ENCODE measurements around the gene FAM200C.

DNA sequence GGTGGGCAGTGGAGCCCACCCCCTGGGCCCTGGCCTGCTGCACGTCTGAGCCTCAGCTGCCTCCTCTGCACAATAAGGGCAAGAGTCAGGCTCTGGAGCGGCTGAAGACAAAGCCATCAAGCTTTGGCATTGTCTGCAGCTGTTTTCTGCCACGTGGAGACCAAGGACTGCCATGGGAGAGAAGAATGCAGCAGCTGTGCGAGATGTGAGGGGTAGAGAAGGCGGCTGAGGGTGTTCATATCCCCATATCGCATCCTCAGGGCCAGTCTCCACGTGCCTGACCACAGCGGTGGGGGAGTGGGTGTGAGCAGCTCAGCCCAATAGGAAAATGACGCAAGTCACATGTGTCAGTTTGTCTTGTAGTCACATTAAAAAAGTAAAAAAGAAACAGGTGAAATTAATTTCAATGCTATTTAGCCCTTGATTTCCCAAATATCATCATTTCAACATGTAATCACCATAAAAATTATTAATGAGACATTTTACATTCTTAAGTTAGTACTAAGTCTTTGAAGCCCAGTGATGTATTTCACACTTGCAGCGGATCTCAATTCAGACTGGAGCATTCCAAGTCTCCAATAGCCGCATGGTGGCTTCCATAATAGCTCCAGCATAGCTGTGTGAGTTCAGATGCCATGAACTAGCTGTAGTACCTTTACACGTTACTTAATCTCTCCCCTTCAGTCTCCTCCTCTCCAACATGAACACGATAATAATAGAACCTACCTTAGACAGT, 36.0 kb downstream of the FAM200C start:
- TF ChIP-seq, protein P1, sequence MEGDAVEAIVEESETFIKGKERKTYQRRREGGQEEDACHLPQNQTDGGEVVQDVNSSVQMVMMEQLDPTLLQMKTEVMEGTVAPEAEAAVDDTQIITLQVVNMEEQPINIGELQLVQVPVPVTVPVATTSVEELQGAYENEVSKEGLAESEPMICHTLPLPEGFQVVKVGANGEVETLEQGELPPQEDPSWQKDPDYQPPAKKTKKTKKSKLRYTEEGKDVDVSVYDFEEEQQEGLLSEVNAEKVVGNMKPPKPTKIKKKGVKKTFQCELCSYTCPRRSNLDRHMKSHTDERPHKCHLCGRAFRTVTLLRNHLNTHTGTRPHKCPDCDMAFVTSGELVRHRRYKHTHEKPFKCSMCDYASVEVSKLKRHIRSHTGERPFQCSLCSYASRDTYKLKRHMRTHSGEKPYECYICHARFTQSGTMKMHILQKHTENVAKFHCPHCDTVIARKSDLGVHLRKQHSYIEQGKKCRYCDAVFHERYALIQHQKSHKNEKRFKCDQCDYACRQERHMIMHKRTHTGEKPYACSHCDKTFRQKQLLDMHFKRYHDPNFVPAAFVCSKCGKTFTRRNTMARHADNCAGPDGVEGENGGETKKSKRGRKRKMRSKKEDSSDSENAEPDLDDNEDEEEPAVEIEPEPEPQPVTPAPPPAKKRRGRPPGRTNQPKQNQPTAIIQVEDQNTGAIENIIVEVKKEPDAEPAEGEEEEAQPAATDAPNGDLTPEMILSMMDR (IDR thresholded peaks at IDR 0.05) = no peak
- TF ChIP-seq POLR2A (IDR thresholded peaks at IDR 0.05) (no peak), EP300 (IDR thresholded peaks at IDR 0.05) (no peak), POLR2AphosphoS5 (IDR thresholded peaks at IDR 0.05) (no peak)

Data from sigmoid colon (tissue), 4 donors.